Measurements from ENCODE around the gene LEFTY1.

GRCh38 chr1:225860107-225860506, 28.8 kb downstream of the LEFTY1 start:
- no peak for TF ChIP-seq CTCF (conservative IDR thresholded peaks at IDR 0.05 in 1 of 2, IDR thresholded peaks at IDR 0.05 in 1 of 2; ENCODE audit: extremely low read depth in 1 of 2, insufficient read depth in 1 of 2, low read depth in 1 of 2, low read length in 2 of 2)
- no peak for TF ChIP-seq EZH2 (IDR thresholded peaks at IDR 0.05; ENCODE audit: borderline replicate concordance, low read length)

Measured in mammary epithelial cell (primary cell).